ENCODE results near the gene ATP6V1G2. TPM values are rescaled to one million over a fixed set of nuclear protein-coding genes. Genes with fewer than 3 reads are reported as not detected.
"Not testable (repeated sequence)": the region's sequence is repeated elsewhere in the genome, so short reads cannot be mapped to it uniquely, and the experiment has no call there.

Gene ATP6V1G2
- 2.5 and 3.1 TPM in 2 replicates for total RNA-seq (2021)
- Bru-seq, nascent RNA, result percentile 48 among the genes with signal in this experiment
- percentile 54 among the genes with signal in this experiment for BruChase-seq, experiment 1, labeled RNA remaining after a 2-hour chase
- BruChase-seq, experiment 2, labeled RNA remaining after a 6-hour chase, result percentile 48 among the genes with signal in this experiment
- long read RNA-seq, transcript ATP6V1G2-205 (3 exons, 1,588 nt), result major isoform, 6 of 7 reads
- long read RNA-seq, partial matches to known transcripts, result 0 of 7 reads
- long read RNA-seq, other reads (novel, unspliced or antisense), result 0 of 7 reads

- Histone ChIP-seq H3K4me3 (ENCODE audit: low read depth, low read length, poor library complexity, severe bottlenecking) (peak within 1 kb of the TSS; percentile 47), H3K4me1 (ENCODE audit: insufficient read depth, low read length, poor library complexity, severe bottlenecking) (peaks cover 11% of the 10 kb centered on the region), H3K9me3 (ENCODE audit: low read depth, low read length, poor library complexity, severe bottlenecking) (no peaks in the 10 kb centered on the region), H3K36me3 (ENCODE audit: insufficient read depth, low read length, poor library complexity, severe bottlenecking) (peaks cover 4% of the 10 kb centered on the region), H3K27ac (ENCODE audit: low read depth, low read length, poor library complexity, severe bottlenecking) (peak within 1 kb of the TSS; percentile 71), H3K27me3 (replicated peaks; ENCODE audit: insufficient read depth, low read depth, low read length, poor library complexity) (no peaks in the 10 kb centered on the region)
- ChIA-PET POLR2A (ENCODE audit: low non-redundant PET) (interaction anchor here (0.5 kb wide), 1 partner anchor 135 kb away, joined by 3 read pairs; no protein-coding TSS in a partner anchor), CTCF (interaction anchor here (0.6 to 3.9 kb wide), 4 partner anchors 17 to 550 kb away, joined by 3 to 31 read pairs (median 8); partner anchors contain the start of gene MCCD1)
- intact Hi-C loops (cut with micrococcal nuclease; ENCODE audit: unreplicated experiment), result loop anchor here (1.0 to 10.0 kb wide), 4 partner anchors 52 to 348 kb away; partner anchors contain the start of genes APOM, BAG6, CLIC1 and EHMT2
- peak; percentile 96 for DNase-seq (ENCODE audit: low spot score)
- TF ChIP-seq CTCF (conservative IDR thresholded peaks at IDR 0.05; ENCODE audit: low read depth, low read length) (peak; percentile 99), EZH2 (IDR thresholded peaks at IDR 0.05; ENCODE audit: borderline replicate concordance, low read depth, low read length, poor library complexity, severe bottlenecking) (no peak)
- no TSS peak for BruUV-seq (replicated peaks)
Observed at GRCh38 chr6:31546339-31546957, at the start of gene ATP6V1G2. Gene ATP6V1G2, minus strand, starts transcription at chr6:31546608. Its CDS starts 49 bp downstream, at chr6:31546559.

GRCh38 chr6:31592396-31592771, 46.0 kb upstream of the ATP6V1G2 start:
- ChIA-PET POLR2A (ENCODE audit: low non-redundant PET) (no interaction called here), CTCF (no interaction called here)
- BruUV-seq (replicated peaks), result no TSS peak
- DNase-seq (ENCODE audit: low spot score), result no peak
- H3K4me3 ChIP-seq (ENCODE audit: low read depth, low read length, poor library complexity, severe bottlenecking), result no peak overlapping the region
- H3K27me3 ChIP-seq (replicated peaks; ENCODE audit: insufficient read depth, low read depth, low read length, poor library complexity), result no peaks in the 10 kb centered on the region
- no peaks in the 10 kb centered on the region for H3K9me3 ChIP-seq (ENCODE audit: low read depth, low read length, poor library complexity, severe bottlenecking)
- intact Hi-C loops (cut with micrococcal nuclease; ENCODE audit: unreplicated experiment), result no loop called here
- H3K4me1 ChIP-seq (ENCODE audit: insufficient read depth, low read length, poor library complexity, severe bottlenecking), result no peaks in the 10 kb centered on the region
- no peak overlapping the region for H3K27ac ChIP-seq (ENCODE audit: low read depth, low read length, poor library complexity, severe bottlenecking)
- H3K36me3 ChIP-seq (ENCODE audit: insufficient read depth, low read length, poor library complexity, severe bottlenecking), result no peaks in the 10 kb centered on the region
- TF ChIP-seq EZH2 (IDR thresholded peaks at IDR 0.05; ENCODE audit: borderline replicate concordance, low read depth, low read length, poor library complexity, severe bottlenecking) (no peak), CTCF (conservative IDR thresholded peaks at IDR 0.05; ENCODE audit: low read depth, low read length) (no peak)

- intact Hi-C loops (cut with micrococcal nuclease; ENCODE audit: unreplicated experiment); POLR2A ChIA-PET (ENCODE audit: low non-redundant PET); H3K9me3 ChIP-seq (ENCODE audit: low read depth, low read length, poor library complexity, severe bottlenecking); DNase-seq (ENCODE audit: low spot score); H3K36me3 ChIP-seq (ENCODE audit: insufficient read depth, low read length, poor library complexity, severe bottlenecking); H3K27me3 ChIP-seq (replicated peaks; ENCODE audit: insufficient read depth, low read depth, low read length, poor library complexity); H3K27ac ChIP-seq (ENCODE audit: low read depth, low read length, poor library complexity, severe bottlenecking); CTCF ChIA-PET; BruUV-seq (replicated peaks); H3K4me1 ChIP-seq (ENCODE audit: insufficient read depth, low read length, poor library complexity, severe bottlenecking); H3K4me3 ChIP-seq (ENCODE audit: low read depth, low read length, poor library complexity, severe bottlenecking): not testable (repeated sequence)
Observed at GRCh38 chr6:31590691-31591090, 44.3 kb upstream of the ATP6V1G2 start.

All from A673 (cell line).